ENCODE results near the gene POLE3. TPM values are rescaled to one million over a fixed set of nuclear protein-coding genes. Genes with fewer than 3 reads are reported as not detected.

The POLE3 gene
- total and polyA plus RNA-seq, 2 experiments from 2014 or later = 49.4 to 55.4 TPM

GRCh38 chr9:113363336-113363735 lies 47.1 kb downstream of the POLE3 start:
- TF ChIP-seq EZH2phosphoT487 (IDR thresholded peaks at IDR 0.05; ENCODE audit: insufficient read depth, low read depth) = no peak
- no peak for TF ChIP-seq EZH2 (IDR thresholded peaks at IDR 0.05; ENCODE audit: insufficient read depth, poor library complexity, severe bottlenecking)
- H3K9me3 ChIP-seq (ENCODE audit: low read depth) = no peaks in the 10 kb centered on the region
- WGBS, 2 experiments (ENCODE audit: low coverage in 1 of 2, low lambda C conversion rate in 2 of 2, missing lambda C conversion rate in 2 of 2) = 63 to 64% methylated on average over 3 of the region's 3 CpGs
- H3K9me2 ChIP-seq (ENCODE audit: insufficient read depth) = no peaks in the 10 kb centered on the region
- DNase-seq = no peak
- peaks cover 11% of the 10 kb centered on the region for H3K27me3 ChIP-seq (replicated peaks; ENCODE audit: insufficient read depth)
- in situ Hi-C loops (cut with MboI) = no loop called here
- no peak overlapping the region for H3K27ac ChIP-seq
- H3K9ac ChIP-seq = no peak overlapping the region
- no peak overlapping the region for H3K4me2 ChIP-seq (ENCODE audit: unreplicated experiment)
- H4K20me1 ChIP-seq (ENCODE audit: insufficient read depth) = no peaks in the 10 kb centered on the region
- no peaks in the 10 kb centered on the region for H3K79me2 ChIP-seq (ENCODE audit: insufficient read depth)
- no peak overlapping the region for H2AFZ ChIP-seq
- H3K4me3 ChIP-seq = no peak overlapping the region
- no peaks in the 10 kb centered on the region for H3K4me1 ChIP-seq (ENCODE audit: insufficient read depth)
- H3F3A ChIP-seq (ENCODE audit: insufficient read depth) = no peaks in the 10 kb centered on the region
- H3K36me3 ChIP-seq (ENCODE audit: low read depth) = no peaks in the 10 kb centered on the region

GRCh38 chr9:113361304-113362018 lies 49.0 kb downstream of the POLE3 start:
- peaks cover 23% of the 10 kb centered on the region for H3K27me3 ChIP-seq (replicated peaks; ENCODE audit: insufficient read depth)
- no peak overlapping the region for H3K4me2 ChIP-seq (ENCODE audit: unreplicated experiment)
- H3F3A ChIP-seq (ENCODE audit: insufficient read depth) = no peaks in the 10 kb centered on the region
- H3K36me3 ChIP-seq (ENCODE audit: low read depth) = no peaks in the 10 kb centered on the region
- no peak overlapping the region for H3K27ac ChIP-seq
- no peak overlapping the region for H2AFZ ChIP-seq
- H3K9me2 ChIP-seq (ENCODE audit: insufficient read depth) = no peaks in the 10 kb centered on the region
- no peaks in the 10 kb centered on the region for H3K79me2 ChIP-seq (ENCODE audit: insufficient read depth)
- H3K4me1 ChIP-seq (ENCODE audit: insufficient read depth) = no peaks in the 10 kb centered on the region
- 44 to 50% methylated on average over 7 of the region's 7 CpGs for WGBS, 2 experiments (ENCODE audit: low coverage in 1 of 2, low lambda C conversion rate in 2 of 2, missing lambda C conversion rate in 2 of 2)
- in situ Hi-C loops (cut with MboI) = no loop called here
- DNase-seq = no peak
- TF ChIP-seq EZH2phosphoT487 (IDR thresholded peaks at IDR 0.05; ENCODE audit: insufficient read depth, low read depth) (no peak), EZH2 (IDR thresholded peaks at IDR 0.05; ENCODE audit: insufficient read depth, poor library complexity, severe bottlenecking) (no peak)
- no peak overlapping the region for H3K4me3 ChIP-seq
- no peaks in the 10 kb centered on the region for H3K9me3 ChIP-seq (ENCODE audit: low read depth)
- no peaks in the 10 kb centered on the region for H4K20me1 ChIP-seq (ENCODE audit: insufficient read depth)
- H3K9ac ChIP-seq = no peak overlapping the region

GRCh38 chr9:113360242-113360842 lies 50.1 kb downstream of the POLE3 start:
- Histone ChIP-seq H3K4me3 (no peak overlapping the region), H3K9ac (no peak overlapping the region), H2AFZ (no peak overlapping the region), H3K27ac (no peak overlapping the region), H3K79me2 (ENCODE audit: insufficient read depth) (no peaks in the 10 kb centered on the region), H3K36me3 (ENCODE audit: low read depth) (no peaks in the 10 kb centered on the region), H4K20me1 (ENCODE audit: insufficient read depth) (no peaks in the 10 kb centered on the region), H3F3A (ENCODE audit: insufficient read depth) (no peaks in the 10 kb centered on the region), H3K9me3 (ENCODE audit: low read depth) (no peaks in the 10 kb centered on the region), H3K4me1 (ENCODE audit: insufficient read depth) (no peaks in the 10 kb centered on the region), H3K4me2 (ENCODE audit: unreplicated experiment) (no peak overlapping the region), H3K27me3 (replicated peaks; ENCODE audit: insufficient read depth) (peaks cover 27% of the 10 kb centered on the region), H3K9me2 (ENCODE audit: insufficient read depth) (no peaks in the 10 kb centered on the region)
- DNase-seq = no peak
- TF ChIP-seq EZH2phosphoT487 (IDR thresholded peaks at IDR 0.05; ENCODE audit: insufficient read depth, low read depth) (no peak), EZH2 (IDR thresholded peaks at IDR 0.05; ENCODE audit: insufficient read depth, poor library complexity, severe bottlenecking) (no peak)
- in situ Hi-C loops (cut with MboI) = no loop called here
- WGBS, 2 experiments (ENCODE audit: low coverage in 1 of 2, low lambda C conversion rate in 2 of 2, missing lambda C conversion rate in 2 of 2) = 85 to 89% methylated on average over 15 of the region's 15 CpGs

GRCh38 chr9:113359385-113359784 lies 51.1 kb downstream of the POLE3 start:
- H3K27ac ChIP-seq = no peak overlapping the region
- H3K4me2 ChIP-seq (ENCODE audit: unreplicated experiment) = no peak overlapping the region
- H3K9ac ChIP-seq = no peak overlapping the region
- 57 to 60% methylated on average over 1 of the region's 1 CpG for WGBS, 2 experiments (ENCODE audit: low coverage in 1 of 2, low lambda C conversion rate in 2 of 2, missing lambda C conversion rate in 2 of 2)
- H3F3A ChIP-seq (ENCODE audit: insufficient read depth) = no peaks in the 10 kb centered on the region
- no peak overlapping the region for H2AFZ ChIP-seq
- no peak overlapping the region for H3K4me3 ChIP-seq
- H3K79me2 ChIP-seq (ENCODE audit: insufficient read depth) = no peaks in the 10 kb centered on the region
- no peaks in the 10 kb centered on the region for H3K36me3 ChIP-seq (ENCODE audit: low read depth)
- H3K4me1 ChIP-seq (ENCODE audit: insufficient read depth) = no peaks in the 10 kb centered on the region
- no peaks in the 10 kb centered on the region for H3K9me3 ChIP-seq (ENCODE audit: low read depth)
- no peaks in the 10 kb centered on the region for H3K9me2 ChIP-seq (ENCODE audit: insufficient read depth)
- no peak for DNase-seq
- TF ChIP-seq EZH2phosphoT487 (IDR thresholded peaks at IDR 0.05; ENCODE audit: insufficient read depth, low read depth) (no peak), EZH2 (IDR thresholded peaks at IDR 0.05; ENCODE audit: insufficient read depth, poor library complexity, severe bottlenecking) (no peak)
- H3K27me3 ChIP-seq (replicated peaks; ENCODE audit: insufficient read depth) = peaks cover 31% of the 10 kb centered on the region
- in situ Hi-C loops (cut with MboI) = no loop called here
- no peaks in the 10 kb centered on the region for H4K20me1 ChIP-seq (ENCODE audit: insufficient read depth)

Other genes with a start within 250 kb of the POLE3 start
- 23.1 and 26.1 TPM in 2 replicates for gene FKBP15, start 189.4 kb downstream of the POLE3 start, total RNA-seq (2014; rRNA removed; shearing (Covaris generic))
- gene FKBP15, start 189.4 kb downstream of the POLE3 start, polyA plus RNA-seq (2016; fragmentation: Nextera tagmentation; extraction: Ambion mirVana) = 17.8 and 18.6 TPM in 2 replicates
- 33.6 and 35.8 TPM in 2 replicates for gene SLC31A1, start 189.1 kb downstream of the POLE3 start, total RNA-seq (2014; rRNA removed; shearing (Covaris generic))
- gene SLC31A1, start 189.1 kb downstream of the POLE3 start, polyA plus RNA-seq (2016; fragmentation: Nextera tagmentation; extraction: Ambion mirVana) = 36.4 and 37.1 TPM in 2 replicates
- gene CDC26, start 135.1 kb downstream of the POLE3 start, total RNA-seq (2014; rRNA removed; shearing (Covaris generic)) = 15.9 and 21.6 TPM in 2 replicates
- 67.2 and 70.9 TPM in 2 replicates for gene CDC26, start 135.1 kb downstream of the POLE3 start, polyA plus RNA-seq (2016; fragmentation: Nextera tagmentation; extraction: Ambion mirVana)
- 26.5 and 27.4 TPM in 2 replicates for gene PRPF4, start 135.0 kb downstream of the POLE3 start, total RNA-seq (2014; rRNA removed; shearing (Covaris generic))
- gene PRPF4, start 135.0 kb downstream of the POLE3 start, polyA plus RNA-seq (2016; fragmentation: Nextera tagmentation; extraction: Ambion mirVana) = 25.7 and 27.0 TPM in 2 replicates
- gene RNF183, start 107.3 kb downstream of the POLE3 start, total RNA-seq (2014; rRNA removed; shearing (Covaris generic)) = not detected in 2 replicates
- not detected in 2 replicates for gene RNF183, start 107.3 kb downstream of the POLE3 start, polyA plus RNA-seq (2016; fragmentation: Nextera tagmentation; extraction: Ambion mirVana)
- 0.97 and 1.0 TPM in 2 replicates for gene WDR31, start 70.4 kb downstream of the POLE3 start, total RNA-seq (2014; rRNA removed; shearing (Covaris generic))
- 3.1 and 3.7 TPM in 2 replicates for gene WDR31, start 70.4 kb downstream of the POLE3 start, polyA plus RNA-seq (2016; fragmentation: Nextera tagmentation; extraction: Ambion mirVana)
- gene BSPRY, start 61.1 kb downstream of the POLE3 start, total RNA-seq (2014; rRNA removed; shearing (Covaris generic)) = not detected in 2 replicates
- gene BSPRY, start 61.1 kb downstream of the POLE3 start, polyA plus RNA-seq (2016; fragmentation: Nextera tagmentation; extraction: Ambion mirVana) = not detected in 2 replicates
- 5.3 and 13.2 TPM in 2 replicates for gene HDHD3, start 33.7 kb downstream of the POLE3 start, total RNA-seq (2014; rRNA removed; shearing (Covaris generic))
- gene HDHD3, start 33.7 kb downstream of the POLE3 start, polyA plus RNA-seq (2016; fragmentation: Nextera tagmentation; extraction: Ambion mirVana) = 7.7 and 8.3 TPM in 2 replicates
- 9.7 and 13.7 TPM in 2 replicates for gene ALAD, start 9.4 kb downstream of the POLE3 start, total RNA-seq (2014; rRNA removed; shearing (Covaris generic))
- 18.5 and 18.7 TPM in 2 replicates for gene ALAD, start 9.4 kb downstream of the POLE3 start, polyA plus RNA-seq (2016; fragmentation: Nextera tagmentation; extraction: Ambion mirVana)
- gene C9orf43, start 72 bp upstream of the POLE3 start, total RNA-seq (2014; rRNA removed; shearing (Covaris generic)) = 0.13 and 0.76 TPM in 2 replicates
- 0.42 and 0.59 TPM in 2 replicates for gene C9orf43, start 72 bp upstream of the POLE3 start, polyA plus RNA-seq (2016; fragmentation: Nextera tagmentation; extraction: Ambion mirVana)
- gene RGS3, start 53.1 kb upstream of the POLE3 start, total RNA-seq (2014; rRNA removed; shearing (Covaris generic)) = 44.5 and 58.0 TPM in 2 replicates
- 48.6 and 54.8 TPM in 2 replicates for gene RGS3, start 53.1 kb upstream of the POLE3 start, polyA plus RNA-seq (2016; fragmentation: Nextera tagmentation; extraction: Ambion mirVana)